Nephron (organoid): ENCODE measurements around the gene MIA.

Source experiments
- H3K27ac Mint-ChIP-seq, 3 experiments: 2 replicates each; pipeline ENCODE4 v1.8.0; 2020; ENCODE audit warnings: mixed read lengths in 3 of 3, mild to moderate bottlenecking in 2 of 3, moderate library complexity in 1 of 3
- H3K27me3 Mint-ChIP-seq: 2 replicates; pipeline ENCODE4 v1.8.0; 2021; ENCODE audit warnings: low read depth, mild to moderate bottlenecking, moderate library complexity, mixed read lengths
- H3K36me3 Mint-ChIP-seq: 2 replicates; pipeline ENCODE4 v1.8.0; 2020; ENCODE audit warnings: low read depth, mixed read lengths
- H3K4me1 Mint-ChIP-seq: 2 replicates; pipeline ENCODE4 v1.8.0; 2020; ENCODE audit warnings: mixed read lengths
- H3K4me3 Mint-ChIP-seq, 3 experiments: 2 replicates each; pipeline ENCODE4 v1.8.0; 2020; ENCODE audit warnings: mild to moderate bottlenecking in 3 of 3, mixed read lengths in 3 of 3, moderate library complexity in 2 of 3
- H3K9me3 Mint-ChIP-seq: 2 replicates; pipeline ENCODE4 v1.8.0; 2020; ENCODE audit warnings: mixed read lengths
- CTCF ChIP-seq, 3 experiments: fragments of 200-600 bp; sonication (generic); IDR thresholded peaks; one replicate each; pipeline ENCODE4 v1.5.0; 2021; ENCODE audit warnings: antibody characterized with exemption in 3 of 3; ENCODE audit not compliant: unreplicated experiment in 3 of 3

The MIA gene

GRCh38 chr19:40755791-40756190, 19.5 kb upstream of the MIA start:
- H3K9me3 Mint-ChIP-seq, result no peaks in the 10 kb centered on the region
- H3K36me3 Mint-ChIP-seq, result peaks cover 53% of the 10 kb centered on the region
- H3K27me3 Mint-ChIP-seq, result no peaks in the 10 kb centered on the region
- H3K4me3 Mint-ChIP-seq, result peak overlapping the region in 1 of 3 experiments; percentile 25
- H3K4me1 Mint-ChIP-seq, result peaks cover 15% of the 10 kb centered on the region
- TF ChIP-seq CTCF (IDR thresholded peaks at IDR 0.05; ENCODE audit: unreplicated experiment in 3 of 3), result no peak
- no peak overlapping the region for H3K27ac Mint-ChIP-seq

GRCh38 chr19:40756502-40757110, 18.7 kb upstream of the MIA start:
- H3K4me1 Mint-ChIP-seq, result peaks cover 15% of the 10 kb centered on the region
- H3K27me3 Mint-ChIP-seq, result no peaks in the 10 kb centered on the region
- H3K4me3 Mint-ChIP-seq, result peak overlapping the region in 1 of 3 experiments; percentile 58
- no peak for TF ChIP-seq CTCF (IDR thresholded peaks at IDR 0.05; ENCODE audit: unreplicated experiment in 3 of 3)
- H3K27ac Mint-ChIP-seq, result peak overlapping the region in 2 of 3 experiments; percentile 8 to 57
- H3K36me3 Mint-ChIP-seq, result peaks cover 58% of the 10 kb centered on the region
- H3K9me3 Mint-ChIP-seq, result no peaks in the 10 kb centered on the region

GRCh38 chr19:40758491-40758890, 16.8 kb upstream of the MIA start:
- peak overlapping the region in 1 of 3 experiments; percentile 33 for H3K4me3 Mint-ChIP-seq
- H3K4me1 Mint-ChIP-seq, result peaks cover 9% of the 10 kb centered on the region
- no peak for TF ChIP-seq CTCF (IDR thresholded peaks at IDR 0.05; ENCODE audit: unreplicated experiment in 3 of 3)
- H3K9me3 Mint-ChIP-seq, result no peaks in the 10 kb centered on the region
- no peaks in the 10 kb centered on the region for H3K27me3 Mint-ChIP-seq
- H3K36me3 Mint-ChIP-seq, result peaks cover 72% of the 10 kb centered on the region
- no peak overlapping the region for H3K27ac Mint-ChIP-seq

- H3K9me3 Mint-ChIP-seq, result no peaks in the 10 kb centered on the region
- H3K36me3 Mint-ChIP-seq, result peaks cover 78% of the 10 kb centered on the region
- TF ChIP-seq CTCF (IDR thresholded peaks at IDR 0.05; ENCODE audit: unreplicated experiment in 3 of 3), result no peak
- H3K4me1 Mint-ChIP-seq, result peaks cover 6% of the 10 kb centered on the region
- H3K27me3 Mint-ChIP-seq, result no peaks in the 10 kb centered on the region
- no peak overlapping the region for H3K27ac Mint-ChIP-seq
- no peak overlapping the region for H3K4me3 Mint-ChIP-seq
These were observed 16.0 kb upstream of the MIA start for GRCh38 chr19:40759352-40759751.

GRCh38 chr19:40762754-40763470, 12.4 kb upstream of the MIA start:
- Mint-ChIP-seq H3K27ac (no peak overlapping the region), H3K27me3 (no peaks in the 10 kb centered on the region), H3K36me3 (peaks cover 75% of the 10 kb centered on the region), H3K9me3 (no peaks in the 10 kb centered on the region), H3K4me1 (no peaks in the 10 kb centered on the region), H3K4me3 (no peak overlapping the region)
- no peak for TF ChIP-seq CTCF (IDR thresholded peaks at IDR 0.05; ENCODE audit: unreplicated experiment in 3 of 3)

GRCh38 chr19:40763526-40763925, 11.8 kb upstream of the MIA start:
- Mint-ChIP-seq H3K27me3 (no peaks in the 10 kb centered on the region), H3K9me3 (no peaks in the 10 kb centered on the region), H3K36me3 (peaks cover 70% of the 10 kb centered on the region), H3K27ac (no peak overlapping the region), H3K4me1 (no peaks in the 10 kb centered on the region), H3K4me3 (no peak overlapping the region)
- no peak for TF ChIP-seq CTCF (IDR thresholded peaks at IDR 0.05; ENCODE audit: unreplicated experiment in 3 of 3)
